Kidney epithelial cell (primary cell): ENCODE data around the gene SAMD4A. TPM values are rescaled to one million over a fixed set of nuclear protein-coding genes. Genes with fewer than 3 reads are reported as not detected.
"Not testable (repeated sequence)": the region's sequence is repeated elsewhere in the genome, so short reads cannot be mapped to it uniquely, and the experiment has no call there.

Source experiments
- DNase-seq: peaks from one replicate; pipeline ENCODE4 v3.0.0-alpha.2; 2010; ENCODE audit warnings: low read depth
- H3K27me3 ChIP-seq: 2 replicates; pipeline ENCODE4 v1.6.0; 2011; ENCODE audit warnings: low read length; ENCODE audit not compliant: control insufficient read depth, insufficient read depth
- H3K36me3 ChIP-seq: 2 replicates; pipeline ENCODE4 v1.5.1; 2011; ENCODE audit warnings: low read length; ENCODE audit not compliant: control insufficient read depth, insufficient read depth
- H3K4me3 ChIP-seq: 2 replicates; pipeline ENCODE4 v1.5.1; 2011; ENCODE audit warnings: low read depth, mild to moderate bottlenecking, control low read depth, low read length
- CTCF ChIP-seq: IDR thresholded peaks from 2 replicates; pipeline ENCODE4 v1.5.1; 2011; ENCODE audit warnings: mild to moderate bottlenecking, moderate library complexity, low read length, control low read depth, inconsistent platforms; ENCODE audit not compliant: insufficient read depth, poor library complexity, severe bottlenecking
- total RNA-seq: library from RNA; depleted of rRNA; stranded (reverse); fragments of >200 nt; gene quantifications from 2 replicates; pipeline ENCODE4 v1.2.3, GENCODE V29; 2015

Gene SAMD4A
- total RNA-seq, 1 donor from 2014 or later: 14.5 TPM

- Histone ChIP-seq H3K4me3 (no peak overlapping the region), H3K27me3 (no peaks in the 10 kb centered on the region), H3K36me3 (peaks cover 6% of the 10 kb centered on the region)
- DNase-seq: no peak
- no peak for TF ChIP-seq CTCF
Measured at GRCh38 chr14:54749180-54749579, 182.3 kb downstream of the SAMD4A start.

- Histone ChIP-seq H3K36me3 (peaks cover 4% of the 10 kb centered on the region), H3K4me3 (no peak overlapping the region), H3K27me3 (no peaks in the 10 kb centered on the region)
- TF ChIP-seq CTCF: no peak
- DNase-seq: no peak
Measured at GRCh38 chr14:54749727-54750126, 182.8 kb downstream of the SAMD4A start.

- H3K36me3 ChIP-seq, H3K27me3 ChIP-seq: not testable (repeated sequence)
Measured at GRCh38 chr14:54752611-54753010, 185.7 kb downstream of the SAMD4A start.

GRCh38 chr14:54753396-54753795 is 186.5 kb downstream of the SAMD4A start:
- H3K4me3 ChIP-seq, DNase-seq, H3K36me3 ChIP-seq, H3K27me3 ChIP-seq: not testable (repeated sequence)

More at GRCh38 chr14:54752611-54753010, 185.7 kb downstream of the SAMD4A start:
- not testable (repeated sequence) for DNase-seq, H3K4me3 ChIP-seq

- no peak for TF ChIP-seq CTCF
- Histone ChIP-seq H3K36me3 (peaks cover 4% of the 10 kb centered on the region), H3K4me3 (no peak overlapping the region), H3K27me3 (no peaks in the 10 kb centered on the region)
- no peak for DNase-seq
Measured at GRCh38 chr14:54754116-54754622, 187.2 kb downstream of the SAMD4A start.

- peaks cover 4% of the 10 kb centered on the region for H3K36me3 ChIP-seq
- no peak for TF ChIP-seq CTCF
Measured at GRCh38 chr14:54754623-54755386, 187.9 kb downstream of the SAMD4A start.

More at GRCh38 chr14:54754623-54755386, 187.9 kb downstream of the SAMD4A start:
- no peak for DNase-seq
- H3K4me3 ChIP-seq: no peak overlapping the region
- no peaks in the 10 kb centered on the region for H3K27me3 ChIP-seq
